ENCODE results near the gene SCGN.

SCGN gene

DNA sequence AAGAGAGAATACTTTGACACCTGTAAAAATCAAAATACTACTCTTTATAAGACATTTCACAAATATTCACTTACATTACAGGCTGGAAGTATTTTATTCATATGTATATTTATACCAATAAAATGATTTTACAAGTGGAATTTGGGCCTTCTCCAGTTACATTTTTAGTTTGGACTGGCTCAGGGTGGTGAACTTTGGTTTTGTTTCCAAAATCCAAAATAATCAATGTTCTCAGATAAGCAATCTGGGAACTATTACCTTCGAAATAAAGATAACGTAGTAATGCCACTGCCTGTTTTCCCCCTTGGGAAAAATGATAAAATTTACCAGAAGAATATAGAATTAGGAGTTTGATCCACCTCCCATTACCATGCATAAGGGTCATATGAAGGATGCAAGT, 31.6 kb upstream of the SCGN start:
- Histone ChIP-seq H3K4me3 (ENCODE audit: low read length) (no peak overlapping the region), H3K9me3 (ENCODE audit: control insufficient read depth, low read length) (no peaks in the 10 kb centered on the region), H3K4me1 (ENCODE audit: control insufficient read depth, insufficient read depth, low read length) (no peaks in the 10 kb centered on the region), H3K36me3 (ENCODE audit: control insufficient read depth, insufficient read depth, low read length, severe bottlenecking) (peaks cover 12% of the 10 kb centered on the region), H3K27me3 (replicated peaks; ENCODE audit: control insufficient read depth, insufficient read depth, low read length) (no peaks in the 10 kb centered on the region), H3K9ac (ENCODE audit: low read length) (no peak overlapping the region)
- no peak for DNase-seq (ENCODE audit: low read depth)

GRCh38 chr6:25623065-25623464, 28.9 kb upstream of the SCGN start:
- Histone ChIP-seq H3K27me3 (replicated peaks; ENCODE audit: control insufficient read depth, insufficient read depth, low read length) (no peaks in the 10 kb centered on the region), H3K4me1 (ENCODE audit: control insufficient read depth, insufficient read depth, low read length) (no peaks in the 10 kb centered on the region), H3K36me3 (ENCODE audit: control insufficient read depth, insufficient read depth, low read length, severe bottlenecking) (peaks cover 12% of the 10 kb centered on the region), H3K9me3 (ENCODE audit: control insufficient read depth, low read length) (no peaks in the 10 kb centered on the region), H3K9ac (ENCODE audit: low read length) (no peak overlapping the region), H3K4me3 (ENCODE audit: low read length) (no peak overlapping the region)
- DNase-seq (ENCODE audit: low read depth): no peak

- DNase-seq (ENCODE audit: low read depth): no peak
- H3K27me3 ChIP-seq (replicated peaks; ENCODE audit: control insufficient read depth, insufficient read depth, low read length): no peaks in the 10 kb centered on the region
- H3K36me3 ChIP-seq (ENCODE audit: control insufficient read depth, insufficient read depth, low read length, severe bottlenecking): peaks cover 12% of the 10 kb centered on the region
- H3K9ac ChIP-seq (ENCODE audit: low read length): no peak overlapping the region
- H3K9me3 ChIP-seq (ENCODE audit: control insufficient read depth, low read length): no peaks in the 10 kb centered on the region
- no peaks in the 10 kb centered on the region for H3K4me1 ChIP-seq (ENCODE audit: control insufficient read depth, insufficient read depth, low read length)
- H3K4me3 ChIP-seq (ENCODE audit: low read length): no peak overlapping the region
Observed at GRCh38 chr6:25623879-25624278, 28.1 kb upstream of the SCGN start.

GRCh38 chr6:25627001-25627400, 25.0 kb upstream of the SCGN start:
- no peak overlapping the region for H3K9ac ChIP-seq (ENCODE audit: low read length)
- peaks cover 4% of the 10 kb centered on the region for H3K36me3 ChIP-seq (ENCODE audit: control insufficient read depth, insufficient read depth, low read length, severe bottlenecking)
- peaks cover 10% of the 10 kb centered on the region for H3K27me3 ChIP-seq (replicated peaks; ENCODE audit: control insufficient read depth, insufficient read depth, low read length)
- no peaks in the 10 kb centered on the region for H3K4me1 ChIP-seq (ENCODE audit: control insufficient read depth, insufficient read depth, low read length)
- no peaks in the 10 kb centered on the region for H3K9me3 ChIP-seq (ENCODE audit: control insufficient read depth, low read length)
- H3K4me3 ChIP-seq (ENCODE audit: low read length): no peak overlapping the region
- DNase-seq (ENCODE audit: low read depth): no peak

DNA sequence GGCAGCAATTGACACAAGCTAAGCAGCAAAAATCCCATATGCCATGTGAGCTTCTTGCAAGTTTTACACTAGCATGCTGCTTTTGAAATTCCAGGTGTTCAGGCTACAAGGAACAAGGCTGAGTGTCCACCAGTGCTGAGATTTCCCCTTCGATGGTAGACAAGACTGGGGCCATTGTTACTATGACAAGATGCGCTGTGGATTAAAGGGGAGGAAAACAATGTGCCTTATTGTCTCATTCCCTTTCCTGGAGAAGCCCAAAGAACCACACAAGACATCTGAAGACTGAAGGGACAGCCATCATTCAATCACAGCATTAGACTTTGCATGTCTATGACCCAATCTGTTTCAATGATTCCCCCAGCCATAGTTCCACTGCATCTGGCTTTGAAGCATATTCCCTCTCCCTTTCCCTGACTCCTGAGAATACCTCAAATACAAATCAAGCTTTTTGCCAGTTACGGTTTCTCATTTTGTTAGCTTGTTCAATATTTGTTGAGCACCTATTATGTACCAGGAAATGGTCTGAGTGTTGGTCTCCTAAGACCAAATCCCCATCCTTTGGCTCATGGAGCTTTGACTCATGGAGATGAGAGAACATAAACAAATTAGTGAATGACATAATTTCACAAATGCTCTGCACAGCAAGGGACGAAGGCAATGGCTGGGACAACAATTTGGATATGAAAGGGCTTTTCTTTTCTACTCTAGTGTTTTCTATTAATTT, 23.4 kb upstream of the SCGN start:
- DNase-seq (ENCODE audit: low read depth): no peak
- Histone ChIP-seq H3K4me1 (ENCODE audit: control insufficient read depth, insufficient read depth, low read length) (no peaks in the 10 kb centered on the region), H3K36me3 (ENCODE audit: control insufficient read depth, insufficient read depth, low read length, severe bottlenecking) (no peaks in the 10 kb centered on the region), H3K9me3 (ENCODE audit: control insufficient read depth, low read length) (no peaks in the 10 kb centered on the region), H3K4me3 (ENCODE audit: low read length) (no peak overlapping the region), H3K27me3 (replicated peaks; ENCODE audit: control insufficient read depth, insufficient read depth, low read length) (peaks cover 10% of the 10 kb centered on the region), H3K9ac (ENCODE audit: low read length) (no peak overlapping the region)

DNA sequence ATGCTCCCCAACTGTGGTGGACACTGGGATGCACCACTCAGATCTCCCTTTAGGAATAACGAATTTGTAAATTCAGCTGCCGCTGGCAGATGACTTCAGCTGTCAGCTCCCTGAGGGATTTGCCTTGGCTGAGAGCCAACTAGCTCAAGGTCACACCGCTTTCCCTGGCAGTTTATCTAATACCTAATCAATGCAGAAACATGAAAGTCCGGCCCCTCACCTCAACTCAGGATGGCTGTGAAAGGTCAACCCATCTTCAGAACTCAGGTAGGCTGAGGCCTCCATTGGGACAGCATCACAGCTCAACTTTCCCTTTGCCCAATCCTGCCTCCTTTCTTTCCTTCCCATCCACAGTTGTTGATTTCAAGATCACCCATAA, 22.8 kb upstream of the SCGN start:
- Histone ChIP-seq H3K9me3 (ENCODE audit: control insufficient read depth, low read length) (no peaks in the 10 kb centered on the region), H3K4me1 (ENCODE audit: control insufficient read depth, insufficient read depth, low read length) (no peaks in the 10 kb centered on the region), H3K36me3 (ENCODE audit: control insufficient read depth, insufficient read depth, low read length, severe bottlenecking) (no peaks in the 10 kb centered on the region), H3K27me3 (replicated peaks; ENCODE audit: control insufficient read depth, insufficient read depth, low read length) (peaks cover 12% of the 10 kb centered on the region), H3K4me3 (ENCODE audit: low read length) (no peak overlapping the region), H3K9ac (ENCODE audit: low read length) (no peak overlapping the region)
- no peak for DNase-seq (ENCODE audit: low read depth)

GRCh38 chr6:25630508-25631278, 21.3 kb upstream of the SCGN start:
- H3K36me3 ChIP-seq (ENCODE audit: control insufficient read depth, insufficient read depth, low read length, severe bottlenecking): no peaks in the 10 kb centered on the region
- no peak overlapping the region for H3K9ac ChIP-seq (ENCODE audit: low read length)
- DNase-seq (ENCODE audit: low read depth): no peak
- no peaks in the 10 kb centered on the region for H3K4me1 ChIP-seq (ENCODE audit: control insufficient read depth, insufficient read depth, low read length)
- H3K27me3 ChIP-seq (replicated peaks; ENCODE audit: control insufficient read depth, insufficient read depth, low read length): peaks cover 19% of the 10 kb centered on the region
- H3K9me3 ChIP-seq (ENCODE audit: control insufficient read depth, low read length): no peaks in the 10 kb centered on the region
- H3K4me3 ChIP-seq (ENCODE audit: low read length): no peak overlapping the region

GRCh38 chr6:25635886-25636317, 16.1 kb upstream of the SCGN start:
- peaks cover 30% of the 10 kb centered on the region for H3K27me3 ChIP-seq (replicated peaks; ENCODE audit: control insufficient read depth, insufficient read depth, low read length)
- H3K9ac ChIP-seq (ENCODE audit: low read length): no peak overlapping the region
- DNase-seq (ENCODE audit: low read depth): no peak
- no peaks in the 10 kb centered on the region for H3K36me3 ChIP-seq (ENCODE audit: control insufficient read depth, insufficient read depth, low read length, severe bottlenecking)
- H3K9me3 ChIP-seq (ENCODE audit: control insufficient read depth, low read length): no peaks in the 10 kb centered on the region
- no peak overlapping the region for H3K4me3 ChIP-seq (ENCODE audit: low read length)
- no peaks in the 10 kb centered on the region for H3K4me1 ChIP-seq (ENCODE audit: control insufficient read depth, insufficient read depth, low read length)

DNA sequence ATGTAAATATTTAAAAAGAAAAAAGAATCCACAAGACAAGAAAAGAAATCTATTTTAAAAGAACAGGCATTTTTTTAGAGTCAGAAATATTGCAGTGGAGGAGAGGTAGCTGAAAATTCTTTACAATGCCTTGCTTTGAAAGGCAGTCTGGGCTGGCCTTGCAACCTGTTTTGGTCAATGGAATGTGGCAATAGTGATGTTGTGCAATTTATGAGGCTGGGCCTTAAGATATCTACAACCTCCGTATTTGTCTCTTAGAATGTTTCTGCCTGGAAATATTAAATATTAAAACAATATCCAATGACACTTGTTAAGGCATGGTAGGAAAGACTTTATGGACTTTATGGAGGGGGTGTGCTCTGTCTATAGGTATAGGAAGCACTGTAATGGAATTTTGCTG, 14.8 kb upstream of the SCGN start:
- Histone ChIP-seq H3K9ac (ENCODE audit: low read length) (no peak overlapping the region), H3K4me3 (ENCODE audit: low read length) (no peak overlapping the region), H3K9me3 (ENCODE audit: control insufficient read depth, low read length) (peaks cover 9% of the 10 kb centered on the region), H3K4me1 (ENCODE audit: control insufficient read depth, insufficient read depth, low read length) (no peaks in the 10 kb centered on the region), H3K27me3 (replicated peaks; ENCODE audit: control insufficient read depth, insufficient read depth, low read length) (peaks cover 30% of the 10 kb centered on the region), H3K36me3 (ENCODE audit: control insufficient read depth, insufficient read depth, low read length, severe bottlenecking) (no peaks in the 10 kb centered on the region)
- DNase-seq (ENCODE audit: low read depth): no peak

DNA sequence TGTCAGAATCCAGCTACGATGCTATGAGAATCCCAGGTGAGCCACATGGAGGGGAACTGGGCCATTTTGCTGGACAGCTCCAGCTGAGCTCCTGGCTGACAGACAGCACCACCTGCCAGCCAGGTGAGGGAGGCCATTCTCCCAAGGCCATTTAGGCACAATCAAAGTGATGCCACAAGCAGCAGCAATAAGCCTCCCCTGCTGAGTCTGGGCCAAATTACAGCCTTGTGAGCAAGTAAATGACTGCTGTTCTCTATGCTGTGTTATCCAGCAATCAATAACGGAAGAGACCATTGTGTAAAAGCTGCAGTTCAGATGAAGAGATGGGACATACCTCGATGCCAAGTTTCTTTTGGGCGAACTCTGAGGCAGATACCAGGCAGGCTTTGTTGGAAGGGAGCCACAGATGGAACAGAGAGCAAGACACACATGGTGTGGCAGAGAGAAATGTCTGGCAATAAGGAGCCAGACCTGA, 14.0 kb upstream of the SCGN start:
- Histone ChIP-seq H3K4me1 (ENCODE audit: control insufficient read depth, insufficient read depth, low read length) (no peaks in the 10 kb centered on the region), H3K9me3 (ENCODE audit: control insufficient read depth, low read length) (peaks cover 9% of the 10 kb centered on the region), H3K4me3 (ENCODE audit: low read length) (no peak overlapping the region), H3K27me3 (replicated peaks; ENCODE audit: control insufficient read depth, insufficient read depth, low read length) (peaks cover 38% of the 10 kb centered on the region), H3K36me3 (ENCODE audit: control insufficient read depth, insufficient read depth, low read length, severe bottlenecking) (no peaks in the 10 kb centered on the region), H3K9ac (ENCODE audit: low read length) (no peak overlapping the region)
- DNase-seq (ENCODE audit: low read depth): no peak

GRCh38 chr6:25639653-25640052, 12.4 kb upstream of the SCGN start:
- no peaks in the 10 kb centered on the region for H3K36me3 ChIP-seq (ENCODE audit: control insufficient read depth, insufficient read depth, low read length, severe bottlenecking)
- no peak for DNase-seq (ENCODE audit: low read depth)
- peaks cover 9% of the 10 kb centered on the region for H3K9me3 ChIP-seq (ENCODE audit: control insufficient read depth, low read length)
- no peak overlapping the region for H3K4me3 ChIP-seq (ENCODE audit: low read length)
- peaks cover 39% of the 10 kb centered on the region for H3K27me3 ChIP-seq (replicated peaks; ENCODE audit: control insufficient read depth, insufficient read depth, low read length)
- H3K4me1 ChIP-seq (ENCODE audit: control insufficient read depth, insufficient read depth, low read length): no peaks in the 10 kb centered on the region
- H3K9ac ChIP-seq (ENCODE audit: low read length): no peak overlapping the region

Measured in adipocyte (in vitro differentiated cells).